ENCODE data around the gene WFIKKN1. TPM values are rescaled to one million over a fixed set of nuclear protein-coding genes. Genes with fewer than 3 reads are reported as not detected.

Gene WFIKKN1
- total and polyA plus RNA-seq, 10 donors: 0.15 to 1.8 (median 0.94) TPM

- peak overlapping the region; percentile 77 to 93 (median 88) for H3K27ac ChIP-seq
- no peaks in the 10 kb centered on the region for H3K27me3 ChIP-seq (replicated peaks in 1 of 7)
- WGBS, 5 donors: 0 to 10% (median 5%) methylated on average over 26 to 72 of the region's 72 CpGs
- peak overlapping the region; percentile 82 to 99 (median 94) for H3K4me3 ChIP-seq
- DNase-seq: peak; percentile 90
- peaks cover 17 to 88% (median 54%) of the 10 kb centered on the region in 6 donors for H3K4me1 ChIP-seq
- intact Hi-C loops (cut with DNase I; ENCODE audit: low total_unique reads): loop anchor here (5.0 kb wide), 1 partner anchor 55 kb away; no protein-coding TSS in a partner anchor
- no peaks in the 10 kb centered on the region for H3K9me3 ChIP-seq
- H3K36me3 ChIP-seq: no peaks in the 10 kb centered on the region
- TF ChIP-seq POLR2AphosphoS5 (IDR thresholded peaks at IDR 0.05) (peak; percentile 25 to 72 (median 56)), POLR2A (IDR thresholded peaks at IDR 0.05) (no peak)
Measured at GRCh38 chr16:642189-643049, 11.6 kb downstream of the WFIKKN1 start.

GRCh38 chr16:643050-643368 lies 12.2 kb downstream of the WFIKKN1 start:
- TF ChIP-seq POLR2AphosphoS5 (IDR thresholded peaks at IDR 0.05): no peak
- no peak for TF ChIP-seq POLR2A (IDR thresholded peaks at IDR 0.05)
- intact Hi-C loops (cut with DNase I; ENCODE audit: low total_unique reads): loop anchor here (5.0 kb wide), 1 partner anchor 56 kb away; no protein-coding TSS in a partner anchor
- H3K4me1 ChIP-seq: peaks cover 17 to 88% (median 54%) of the 10 kb centered on the region in 6 donors
- WGBS, 5 donors: 84 to 91% (median 86%) methylated on average over 12 to 13 of the region's 13 CpGs
- peak overlapping the region; percentile 82 to 99 (median 94) for H3K4me3 ChIP-seq
- no peaks in the 10 kb centered on the region for H3K36me3 ChIP-seq
- H3K27ac ChIP-seq: peak overlapping the region in 6 of 8 donors; percentile 88 to 93 (median 89)
- no peaks in the 10 kb centered on the region for H3K27me3 ChIP-seq (replicated peaks in 1 of 7)
- peak; percentile 79 for DNase-seq
- no peaks in the 10 kb centered on the region for H3K9me3 ChIP-seq

GRCh38 chr16:644556-644955 lies 13.8 kb downstream of the WFIKKN1 start:
- intact Hi-C loops (cut with DNase I; ENCODE audit: low total_unique reads): loop anchor here (5.0 kb wide), 1 partner anchor 57 kb away; no protein-coding TSS in a partner anchor
- peaks cover 23 to 87% (median 57%) of the 10 kb centered on the region in 6 donors for H3K4me1 ChIP-seq
- H3K27ac ChIP-seq: no peak overlapping the region

GRCh38 chr16:645852-646678 lies 15.3 kb downstream of the WFIKKN1 start:
- intact Hi-C loops (cut with DNase I; ENCODE audit: low total_unique reads): no loop called here
- H3K27me3 ChIP-seq (replicated peaks in 1 of 7): no peaks in the 10 kb centered on the region
- peaks cover 23 to 89% (median 66%) of the 10 kb centered on the region in 6 donors for H3K4me1 ChIP-seq
- no peak for TF ChIP-seq CTCF (IDR thresholded peaks at IDR 0.05 in 8 of 11, conservative IDR thresholded peaks at IDR 0.05 in 3 of 11)
- TF ChIP-seq POLR2A (IDR thresholded peaks at IDR 0.05): no peak
- TF ChIP-seq POLR2AphosphoS5 (IDR thresholded peaks at IDR 0.05): peak in 2 of 3 donors; percentile 14 to 36
- H3K4me3 ChIP-seq: no peak overlapping the region
- no peaks in the 10 kb centered on the region for H3K9me3 ChIP-seq
- H3K36me3 ChIP-seq: no peaks in the 10 kb centered on the region
- DNase-seq: no peak
- H3K27ac ChIP-seq: peak overlapping the region in 2 of 8 donors; percentile 12 to 96
- WGBS, 5 donors: 70 to 88% (median 81%) methylated on average over 15 to 32 of the region's 32 CpGs

More at GRCh38 chr16:644556-644955, 13.8 kb downstream of the WFIKKN1 start:
- WGBS, 5 donors: 91 to 95% (median 93%) methylated on average over 12 of the region's 12 CpGs
- Histone ChIP-seq H3K9me3 (no peaks in the 10 kb centered on the region), H3K36me3 (no peaks in the 10 kb centered on the region), H3K4me3 (no peak overlapping the region), H3K27me3 (replicated peaks in 1 of 7) (no peaks in the 10 kb centered on the region)
- TF ChIP-seq POLR2A (IDR thresholded peaks at IDR 0.05): no peak
- TF ChIP-seq POLR2AphosphoS5 (IDR thresholded peaks at IDR 0.05): no peak
- TF ChIP-seq CTCF (IDR thresholded peaks at IDR 0.05 in 8 of 11, conservative IDR thresholded peaks at IDR 0.05 in 3 of 11): no peak
- DNase-seq: no peak

Data from spleen (tissue), 11 donors.